Type B pancreatic cell (in vitro differentiated cells): Measurements from ENCODE around the gene DPYSL3. TPM values are rescaled to one million over a fixed set of nuclear protein-coding genes. Genes with fewer than 3 reads are reported as not detected.

Source experiments
- DNase-seq: peaks from one replicate; pipeline ENCODE4 v3.0.0; 2021; ENCODE audit warnings: mixed read lengths; ENCODE audit not compliant: unreplicated experiment; ENCODE audit errors: extremely low spot score
- H3K27ac Mint-ChIP-seq: 2 replicates; pipeline ENCODE4 v1.8.0; 2021; ENCODE audit warnings: mild to moderate bottlenecking, mixed read lengths
- H3K27me3 Mint-ChIP-seq: 2 replicates; pipeline ENCODE4 v1.8.0; 2021; ENCODE audit warnings: mixed read lengths
- H3K36me3 Mint-ChIP-seq: 2 replicates; pipeline ENCODE4 v1.8.0; 2021; ENCODE audit warnings: mixed read lengths
- H3K4me1 Mint-ChIP-seq: one replicate; pipeline ENCODE4 v1.8.0; 2021; ENCODE audit warnings: mixed read lengths; ENCODE audit not compliant: unreplicated experiment
- H3K4me3 Mint-ChIP-seq: 2 replicates; pipeline ENCODE4 v1.8.0; 2021; ENCODE audit warnings: mild to moderate bottlenecking, mixed read lengths
- H3K9me3 Mint-ChIP-seq: 2 replicates; pipeline ENCODE4 v1.8.0; 2021; ENCODE audit warnings: mixed read lengths
- CTCF ChIP-seq: fragments of 200-600 bp; sonication (generic); conservative IDR thresholded peaks from 2 replicates; pipeline ENCODE4 v1.5.0; 2021; ENCODE audit warnings: antibody characterized with exemption, mild to moderate bottlenecking
- total RNA-seq: library from RNA; stranded (reverse); gene quantifications from 2 replicates; pipeline ENCODE4 v1.2.1, GENCODE V29; 2021; ENCODE audit warnings: low replicate concordance

The DPYSL3 gene
- total RNA-seq, 1 donor from 2014 or later = 36.0 TPM

- Mint-ChIP-seq H3K9me3 (no peaks in the 10 kb centered on the region), H3K36me3 (no peaks in the 10 kb centered on the region), H3K27ac (peak overlapping the region; percentile 71)
Measured at GRCh38 chr5:147442224-147442623, 67.6 kb downstream of the DPYSL3 start.

GRCh38 chr5:147441191-147441695 lies 68.6 kb downstream of the DPYSL3 start:
- H3K4me1 Mint-ChIP-seq = peaks cover 5% of the 10 kb centered on the region
- no peak for TF ChIP-seq CTCF
- no peaks in the 10 kb centered on the region for H3K36me3 Mint-ChIP-seq
- H3K27me3 Mint-ChIP-seq = no peaks in the 10 kb centered on the region
- no peaks in the 10 kb centered on the region for H3K9me3 Mint-ChIP-seq
- no peak overlapping the region for H3K4me3 Mint-ChIP-seq
- no peak overlapping the region for H3K27ac Mint-ChIP-seq
- no peak for DNase-seq

More at GRCh38 chr5:147442224-147442623, 67.6 kb downstream of the DPYSL3 start:
- DNase-seq = no peak
- Mint-ChIP-seq H3K27me3 (no peaks in the 10 kb centered on the region), H3K4me1 (peaks cover 5% of the 10 kb centered on the region), H3K4me3 (no peak overlapping the region)
- no peak for TF ChIP-seq CTCF

- Mint-ChIP-seq H3K27ac (no peak overlapping the region), H3K4me1 (peaks cover 5% of the 10 kb centered on the region)
- TF ChIP-seq CTCF = no peak
Measured at GRCh38 chr5:147439254-147439653, 70.6 kb downstream of the DPYSL3 start.

GRCh38 chr5:147437161-147437596 lies 72.7 kb downstream of the DPYSL3 start:
- no peaks in the 10 kb centered on the region for H3K27me3 Mint-ChIP-seq
- no peak for DNase-seq
- TF ChIP-seq CTCF = no peak
- H3K4me1 Mint-ChIP-seq = peaks cover 8% of the 10 kb centered on the region
- no peaks in the 10 kb centered on the region for H3K9me3 Mint-ChIP-seq
- H3K27ac Mint-ChIP-seq = no peak overlapping the region
- peaks cover 5% of the 10 kb centered on the region for H3K36me3 Mint-ChIP-seq
- no peak overlapping the region for H3K4me3 Mint-ChIP-seq

More at GRCh38 chr5:147439254-147439653, 70.6 kb downstream of the DPYSL3 start:
- H3K36me3 Mint-ChIP-seq = peaks cover 5% of the 10 kb centered on the region
- H3K4me3 Mint-ChIP-seq = no peak overlapping the region
- DNase-seq = no peak
- no peaks in the 10 kb centered on the region for H3K9me3 Mint-ChIP-seq
- no peaks in the 10 kb centered on the region for H3K27me3 Mint-ChIP-seq

GRCh38 chr5:147436596-147436995 lies 73.3 kb downstream of the DPYSL3 start:
- peaks cover 6% of the 10 kb centered on the region for H3K4me1 Mint-ChIP-seq
- no peak overlapping the region for H3K4me3 Mint-ChIP-seq
- no peaks in the 10 kb centered on the region for H3K27me3 Mint-ChIP-seq
- DNase-seq = no peak
- no peaks in the 10 kb centered on the region for H3K9me3 Mint-ChIP-seq
- no peak for TF ChIP-seq CTCF
- H3K27ac Mint-ChIP-seq = no peak overlapping the region
- peaks cover 5% of the 10 kb centered on the region for H3K36me3 Mint-ChIP-seq

- Mint-ChIP-seq H3K36me3 (peaks cover 5% of the 10 kb centered on the region), H3K4me1 (peaks cover 10% of the 10 kb centered on the region), H3K27ac (no peak overlapping the region), H3K9me3 (no peaks in the 10 kb centered on the region), H3K27me3 (no peaks in the 10 kb centered on the region), H3K4me3 (no peak overlapping the region)
- TF ChIP-seq CTCF = no peak
- no peak for DNase-seq
Measured at GRCh38 chr5:147434049-147434448, 75.8 kb downstream of the DPYSL3 start.
